Measurements from ENCODE around the gene ZNF575.
"Not testable (repeated sequence)": the region's sequence is repeated elsewhere in the genome, so short reads cannot be mapped to it uniquely, and the experiment has no call there.

The ZNF575 gene

DNA sequence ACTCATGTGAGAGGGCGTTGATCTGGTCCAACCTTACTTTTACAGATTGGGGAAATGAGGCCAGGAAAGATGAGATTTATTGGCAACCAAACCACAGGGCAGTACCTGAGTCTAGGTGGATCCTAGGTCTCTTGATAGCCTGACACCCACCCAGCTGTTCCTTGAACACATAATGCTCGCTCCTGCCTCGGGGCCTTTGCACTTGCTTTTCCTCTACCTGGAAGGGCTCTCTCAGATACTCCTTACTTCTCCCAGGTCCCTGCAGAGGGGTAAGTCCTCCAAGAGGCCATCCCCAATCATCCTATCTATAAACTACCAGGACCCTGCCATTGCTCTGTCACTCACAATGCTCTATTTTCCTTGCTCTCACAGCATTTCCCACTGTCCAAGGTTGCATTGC is 7.4 kb downstream of the ZNF575 start:
- DNase-seq (ENCODE audit: low read depth): no peak
- H3K4me3 ChIP-seq (ENCODE audit: low read depth, low read length): no peak overlapping the region
- in situ Hi-C loops (cut with HindIII; ENCODE audit: low sequenced_read_pairs): no loop called here
- TF ChIP-seq, protein P1, sequence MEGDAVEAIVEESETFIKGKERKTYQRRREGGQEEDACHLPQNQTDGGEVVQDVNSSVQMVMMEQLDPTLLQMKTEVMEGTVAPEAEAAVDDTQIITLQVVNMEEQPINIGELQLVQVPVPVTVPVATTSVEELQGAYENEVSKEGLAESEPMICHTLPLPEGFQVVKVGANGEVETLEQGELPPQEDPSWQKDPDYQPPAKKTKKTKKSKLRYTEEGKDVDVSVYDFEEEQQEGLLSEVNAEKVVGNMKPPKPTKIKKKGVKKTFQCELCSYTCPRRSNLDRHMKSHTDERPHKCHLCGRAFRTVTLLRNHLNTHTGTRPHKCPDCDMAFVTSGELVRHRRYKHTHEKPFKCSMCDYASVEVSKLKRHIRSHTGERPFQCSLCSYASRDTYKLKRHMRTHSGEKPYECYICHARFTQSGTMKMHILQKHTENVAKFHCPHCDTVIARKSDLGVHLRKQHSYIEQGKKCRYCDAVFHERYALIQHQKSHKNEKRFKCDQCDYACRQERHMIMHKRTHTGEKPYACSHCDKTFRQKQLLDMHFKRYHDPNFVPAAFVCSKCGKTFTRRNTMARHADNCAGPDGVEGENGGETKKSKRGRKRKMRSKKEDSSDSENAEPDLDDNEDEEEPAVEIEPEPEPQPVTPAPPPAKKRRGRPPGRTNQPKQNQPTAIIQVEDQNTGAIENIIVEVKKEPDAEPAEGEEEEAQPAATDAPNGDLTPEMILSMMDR (IDR thresholded peaks at IDR 0.05; ENCODE audit: low read depth, low read length, missing control alignments): no peak

DNA sequence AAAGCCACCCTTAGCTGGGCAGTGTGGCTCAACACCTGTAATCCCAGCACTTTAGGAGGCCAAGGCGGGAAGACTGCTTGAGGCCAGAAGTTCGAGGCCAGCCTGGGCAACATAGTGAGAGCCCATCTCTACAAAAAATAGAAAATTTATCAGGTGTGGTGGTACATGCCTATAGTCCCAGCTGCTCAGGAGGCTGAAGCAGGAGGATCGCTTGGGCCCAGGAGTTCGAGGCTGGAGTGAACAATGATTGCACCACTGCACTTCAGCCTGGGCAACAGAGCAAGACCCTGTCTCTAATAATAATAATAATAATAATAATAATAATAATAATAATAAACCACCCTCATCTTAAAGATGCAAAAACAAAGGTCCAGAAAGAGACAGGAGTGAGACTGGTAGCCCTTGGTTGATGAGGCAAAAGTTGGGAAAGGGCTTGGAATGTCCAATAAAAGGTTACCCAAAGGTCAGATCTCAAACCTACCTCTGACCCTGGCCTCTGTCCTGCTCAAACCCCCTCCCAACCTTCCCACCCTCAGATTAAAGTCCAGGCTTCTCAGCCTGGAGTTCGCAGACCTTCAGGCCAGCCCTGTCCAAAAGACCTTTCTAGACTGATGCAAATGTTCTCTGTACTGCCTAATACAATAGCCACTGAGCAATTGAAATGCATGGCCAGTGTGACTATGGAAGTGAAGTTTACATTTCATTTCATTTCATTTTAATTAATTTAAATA is 9.1 kb downstream of the ZNF575 start:
- TF ChIP-seq, protein P1 (IDR thresholded peaks at IDR 0.05; ENCODE audit: low read depth, low read length, missing control alignments): no peak
- in situ Hi-C loops (cut with HindIII; ENCODE audit: low sequenced_read_pairs): no loop called here
- no peak overlapping the region for H3K4me3 ChIP-seq (ENCODE audit: low read depth, low read length)
- DNase-seq (ENCODE audit: low read depth): no peak

DNA sequence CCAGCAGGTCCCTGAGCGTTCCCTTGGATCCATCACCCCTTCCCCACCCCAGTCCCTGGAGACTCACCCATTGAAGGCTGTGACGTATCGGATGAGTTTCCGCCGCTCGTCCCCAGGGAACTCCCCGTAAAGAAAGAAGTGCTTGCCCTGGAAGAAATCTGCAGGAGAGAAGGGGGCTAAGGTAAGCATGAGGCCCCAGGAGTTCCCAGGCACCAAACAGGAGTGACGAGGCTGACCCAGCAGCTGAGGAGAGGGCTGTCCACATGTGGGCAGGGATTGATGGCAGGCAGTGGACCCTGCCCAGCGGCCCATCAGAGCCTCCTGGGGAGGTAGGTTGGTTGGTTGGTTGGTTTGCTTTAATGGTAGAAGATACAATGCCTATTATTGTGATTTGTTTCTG is 11.1 kb downstream of the ZNF575 start:
- in situ Hi-C loops (cut with HindIII; ENCODE audit: low sequenced_read_pairs): no loop called here
- H3K4me3 ChIP-seq (ENCODE audit: low read depth, low read length): no peak overlapping the region
- DNase-seq (ENCODE audit: low read depth): no peak
- TF ChIP-seq, protein P1 (IDR thresholded peaks at IDR 0.05; ENCODE audit: low read depth, low read length, missing control alignments): no peak

DNA sequence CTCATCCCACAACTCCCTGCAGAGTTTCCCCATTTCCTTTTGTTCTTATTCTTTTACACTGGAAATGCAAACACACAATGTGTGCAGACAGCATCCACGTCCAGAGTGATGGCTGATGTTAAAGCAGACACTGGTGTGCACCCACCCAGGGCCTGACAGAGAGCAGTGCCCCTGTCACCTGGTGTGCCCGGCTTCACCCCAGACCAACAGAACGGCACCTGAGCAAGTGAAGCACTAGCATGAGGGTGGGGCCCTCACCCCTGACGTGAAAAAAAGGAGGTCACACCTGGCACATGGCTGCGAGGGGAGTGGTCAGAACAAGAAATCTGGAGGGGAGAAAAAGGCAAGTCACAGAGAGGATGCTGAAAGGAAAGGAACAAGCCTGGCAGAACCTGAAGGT is 12.3 kb downstream of the ZNF575 start:
- no peak for DNase-seq (ENCODE audit: low read depth)
- no peak overlapping the region for H3K4me3 ChIP-seq (ENCODE audit: low read depth, low read length)
- TF ChIP-seq, protein P1 (IDR thresholded peaks at IDR 0.05; ENCODE audit: low read depth, low read length, missing control alignments): no peak
- in situ Hi-C loops (cut with HindIII; ENCODE audit: low sequenced_read_pairs): no loop called here

DNA sequence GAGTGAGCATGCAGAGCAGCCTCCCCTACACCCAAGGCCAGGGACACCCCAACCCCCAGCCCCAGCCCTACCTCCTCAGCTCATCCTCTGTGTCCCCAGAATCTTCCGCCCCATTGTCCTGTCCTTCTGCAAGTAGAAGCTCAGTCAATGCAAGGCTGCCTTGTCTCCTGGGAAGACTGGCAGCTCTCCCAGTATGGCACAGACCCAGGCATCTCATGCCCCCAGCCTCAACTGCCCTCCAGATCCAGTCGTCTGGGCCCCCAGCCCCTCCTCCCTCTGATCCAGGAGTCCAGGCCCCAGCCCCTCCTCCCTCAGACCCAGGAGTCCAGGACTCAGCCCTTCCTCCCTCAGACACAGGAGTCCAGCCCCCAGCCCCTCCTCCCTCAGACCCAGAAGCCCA is 13.0 kb downstream of the ZNF575 start:
- in situ Hi-C loops (cut with HindIII; ENCODE audit: low sequenced_read_pairs): no loop called here
- no peak overlapping the region for H3K4me3 ChIP-seq (ENCODE audit: low read depth, low read length)
- TF ChIP-seq, protein P1 (IDR thresholded peaks at IDR 0.05; ENCODE audit: low read depth, low read length, missing control alignments): no peak

DNA sequence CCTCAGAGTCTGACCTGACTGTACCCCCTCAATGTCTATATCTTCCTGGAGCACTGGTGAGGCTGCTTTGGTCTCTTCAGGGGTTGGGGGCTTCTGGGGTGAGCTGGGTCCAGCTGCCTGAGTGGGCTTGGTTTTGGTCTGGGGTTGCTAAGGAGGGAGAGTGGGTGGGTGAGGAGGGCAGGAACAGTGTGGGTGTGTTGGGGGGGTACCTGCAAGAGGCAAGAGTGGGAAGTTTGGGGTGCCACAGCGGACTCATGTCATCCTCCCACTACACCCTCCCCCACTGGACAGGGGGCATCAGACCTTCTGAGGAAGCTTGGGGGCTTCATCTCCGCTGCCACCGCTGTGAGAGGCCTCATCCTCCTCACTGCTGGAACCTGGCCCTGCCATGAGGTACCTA is 13.6 kb downstream of the ZNF575 start:
- H3K4me3 ChIP-seq (ENCODE audit: low read depth, low read length): no peak overlapping the region
- no peak for DNase-seq (ENCODE audit: low read depth)
- TF ChIP-seq, protein P1 (IDR thresholded peaks at IDR 0.05; ENCODE audit: low read depth, low read length, missing control alignments): no peak
- in situ Hi-C loops (cut with HindIII; ENCODE audit: low sequenced_read_pairs): no loop called here

More for the DNA sequence above, 13.0 kb downstream of the ZNF575 start:
- no peak for DNase-seq (ENCODE audit: low read depth)

DNA sequence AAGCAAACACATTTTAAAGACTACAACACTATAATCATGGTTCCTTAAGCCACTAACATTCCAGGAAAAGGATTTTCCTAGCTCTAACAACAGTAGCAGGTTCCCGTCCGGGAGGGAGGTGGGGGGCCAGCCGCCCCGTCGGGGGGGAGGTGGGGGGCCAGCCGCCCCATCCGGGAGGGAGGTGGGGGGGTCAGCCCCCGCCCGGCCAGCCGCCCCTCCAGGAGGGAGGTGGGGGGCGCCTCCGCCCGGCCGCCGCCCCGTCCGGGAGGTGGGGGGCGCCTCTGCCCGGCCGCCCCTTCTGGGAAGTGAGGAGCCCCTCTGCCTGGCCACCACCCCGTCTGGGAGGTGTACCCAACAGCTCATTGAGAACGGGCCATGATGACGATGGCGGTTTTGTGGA is 14.9 kb downstream of the ZNF575 start:
- DNase-seq (ENCODE audit: low read depth); in situ Hi-C loops (cut with HindIII; ENCODE audit: low sequenced_read_pairs); H3K4me3 ChIP-seq (ENCODE audit: low read depth, low read length): not testable (repeated sequence)
